Adrenal gland (tissue), 12 donors: ENCODE measurements around the gene SLC22A16. TPM values are rescaled to one million over a fixed set of nuclear protein-coding genes. Genes with fewer than 3 reads are reported as not detected.

Experiments
- DNase-seq, 7 donors: peaks; one replicate each; pipeline ENCODE4 v3.0.0-alpha.2; 2019 to 2020
- H3K27ac ChIP-seq, 5 donors: fragments of 200-600 bp; sonication (generic) in 4 of 5; 1 replicate in 3 of 5; 2 replicates in 2 of 5; pipeline versions ENCODE4 v1.5.1 to v1.8.0; 2016 to 2020; ENCODE audit warnings: mild to moderate bottlenecking in 1 of 5
- H3K27me3 ChIP-seq: fragments of 200-600 bp; 2 replicates; pipeline ENCODE4 v1.8.0; 2021
- H3K36me3 ChIP-seq, 2 donors: fragments of 200-600 bp; replicated peaks in 1 of 2; 1 replicate in 1 of 2; 2 replicates in 1 of 2; pipeline versions ENCODE4 v1.5.1 to v1.8.0; 2018 to 2022
- H3K4me1 ChIP-seq, 2 donors: fragments of 200-600 bp; replicated peaks in 1 of 2; 1 replicate in 1 of 2; 2 replicates in 1 of 2; pipeline versions ENCODE4 v1.5.1 to v1.8.0; 2018 to 2021
- H3K4me3 ChIP-seq, 4 donors: fragments of 200-600 bp; sonication (generic) in 3 of 4; one replicate each; pipeline ENCODE4 v1.5.1; 2016 to 2018
- H3K9me3 ChIP-seq, 3 donors: fragments of 200-600 bp; sonication (generic) in 1 of 3; replicated peaks in 1 of 3; 1 replicate in 2 of 3; 2 replicates in 1 of 3; pipeline versions ENCODE4 v1.5.1 to v1.8.0; 2016 to 2021
- CTCF ChIP-seq, 6 experiments: fragments of 450-650 bp in 4 of 6; fragments of 200-600 bp in 2 of 6; sonication (generic) in 1 of 6; IDR thresholded peaks; 1 replicate in 5 of 6; 2 replicates in 1 of 6; pipeline versions ENCODE4 v1.5.1 to v1.8.0; 2016 to 2021; ENCODE audit warnings: antibody characterized with exemption in 6 of 6, mild to moderate bottlenecking in 2 of 6, moderate library complexity in 1 of 6
- POLR2A ChIP-seq, 2 donors: fragments of 450-650 bp; IDR thresholded peaks; one replicate each; pipeline ENCODE4 v1.6.1; 2017; ENCODE audit warnings: antibody characterized with exemption in 2 of 2, mild to moderate bottlenecking in 2 of 2, moderate library complexity in 1 of 2
- WGBS, 4 donors: extraction: QIAGEN DNeasy Blood & Tissue Kit in 2 of 4; methylation state at CpG; one replicate each; pipeline versions ENCODE4 v1.1.5 to v1.1.7; 2013 to 2017; 5-methylcytosine and 5-hydroxymethylcytosine counted together
- intact Hi-C, 2 donors: fragments of 100-400 bp; cut with DNase I; formaldehyde crosslinking; loops; one replicate each; pipeline versions ENCODE4 v1.14.1 to v1.15.0; 2022 to 2023
- polyA plus RNA-seq, 3 donors: library from polyadenylated mRNA; stranded (reverse); fragments of 200-250 nt in 2 of 3; fragments of 350-450 nt in 1 of 3; fragmentation: Illumina TruSeq in 1 of 3; extraction: RNeasy Lipid Tissue Mini Kit (QIAGEN cat#74804) in 1 of 3; gene quantifications; one replicate each; pipeline ENCODE4 v1.2.3, GENCODE V29; 2013 to 2014
- total RNA-seq, 9 donors: library from RNA; depleted of rRNA in 4 of 9; stranded (reverse); fragments of >200 nt in 4 of 9; fragments of 120-200 nt in 1 of 9; fragmentation: NEBNext Ultra II Directional in 1 of 9; extraction: Animal tissue kit (Norgen Biotek cat#: 25700) in 1 of 9; gene quantifications; one replicate each; pipeline versions ENCODE4 v1.1.0 to v1.2.4, GENCODE V29; 2013 to 2023
- donor health status: healthy with polysubstance abuse.
- donor health status: Bipolar disorder and iron deficiency.
- donor health status: DM: yes; HTN: yes; CAD: no.
- donor health status: DM: no; HTN: no; CAD: no.
- donor health status: DM: no; HTN: no; CAD: no.
- donor health status: DM: yes; HTN: yes; CAD: no.

Gene SLC22A16
- total and polyA plus RNA-seq, 12 donors, result 0.11 to 1.6 (median 0.34) TPM; not detected in 7

- Histone ChIP-seq H3K27me3 (no peaks in the 10 kb centered on the region), H3K4me3 (no peak overlapping the region), H3K36me3 (no peaks in the 10 kb centered on the region), H3K9me3 (no peaks in the 10 kb centered on the region), H3K27ac (no peak overlapping the region), H3K4me1 (peaks cover 1 to 4% of the 10 kb centered on the region in 2 donors)
- 87 to 96% (median 95%) methylated on average over 3 of the region's 3 CpGs for WGBS, 4 donors
- DNase-seq, result no peak
- TF ChIP-seq POLR2A (IDR thresholded peaks at IDR 0.05), result no peak
- intact Hi-C loops, result loop anchor here in 1 of 2 donors (10.0 kb wide), 2 partner anchors 162 to 472 kb away; no protein-coding TSS in a partner anchor
Observed at GRCh38 chr6:110522427-110522826, 46.0 kb upstream of the SLC22A16 start.

DNA sequence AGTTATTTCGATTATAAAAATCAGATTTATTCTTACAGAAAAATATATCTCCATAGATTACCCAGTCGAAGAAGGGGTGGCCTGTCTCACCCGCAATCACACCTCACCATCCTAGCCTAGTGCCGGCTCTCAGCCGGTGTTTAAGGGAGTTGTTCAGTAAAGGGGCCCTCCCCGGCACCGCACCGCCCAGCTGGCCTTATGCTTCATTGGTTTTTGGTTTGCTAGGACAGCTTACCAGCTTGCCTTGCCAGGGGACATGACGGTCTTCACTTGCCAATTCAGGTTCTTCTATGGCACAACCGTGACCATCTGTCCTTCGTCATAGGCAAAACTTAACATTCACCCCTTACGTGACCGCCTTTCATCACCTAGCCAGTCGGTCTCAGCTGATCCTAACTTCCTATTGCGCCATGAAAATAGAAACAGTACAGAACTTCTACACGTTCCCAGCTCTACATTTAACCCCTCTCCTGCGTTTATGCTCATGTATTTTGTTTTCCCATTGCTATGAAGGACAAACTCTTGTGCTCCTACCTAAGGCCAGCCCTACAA is 44.7 kb upstream of the SLC22A16 start:
- Histone ChIP-seq H3K4me1 (peaks cover 4 to 6% of the 10 kb centered on the region in 2 donors), H3K36me3 (no peaks in the 10 kb centered on the region), H3K9me3 (no peaks in the 10 kb centered on the region), H3K4me3 (no peak overlapping the region), H3K27ac (no peak overlapping the region), H3K27me3 (no peaks in the 10 kb centered on the region)
- intact Hi-C loops, result loop anchor here in 1 of 2 donors (10.0 kb wide), 2 partner anchors 164 to 474 kb away; no protein-coding TSS in a partner anchor
- DNase-seq, result no peak
- WGBS, 4 donors, result 77 to 86% (median 80%) methylated on average over 17 of the region's 17 CpGs
- TF ChIP-seq CTCF (IDR thresholded peaks at IDR 0.05) (no peak), POLR2A (IDR thresholded peaks at IDR 0.05) (no peak)

DNA sequence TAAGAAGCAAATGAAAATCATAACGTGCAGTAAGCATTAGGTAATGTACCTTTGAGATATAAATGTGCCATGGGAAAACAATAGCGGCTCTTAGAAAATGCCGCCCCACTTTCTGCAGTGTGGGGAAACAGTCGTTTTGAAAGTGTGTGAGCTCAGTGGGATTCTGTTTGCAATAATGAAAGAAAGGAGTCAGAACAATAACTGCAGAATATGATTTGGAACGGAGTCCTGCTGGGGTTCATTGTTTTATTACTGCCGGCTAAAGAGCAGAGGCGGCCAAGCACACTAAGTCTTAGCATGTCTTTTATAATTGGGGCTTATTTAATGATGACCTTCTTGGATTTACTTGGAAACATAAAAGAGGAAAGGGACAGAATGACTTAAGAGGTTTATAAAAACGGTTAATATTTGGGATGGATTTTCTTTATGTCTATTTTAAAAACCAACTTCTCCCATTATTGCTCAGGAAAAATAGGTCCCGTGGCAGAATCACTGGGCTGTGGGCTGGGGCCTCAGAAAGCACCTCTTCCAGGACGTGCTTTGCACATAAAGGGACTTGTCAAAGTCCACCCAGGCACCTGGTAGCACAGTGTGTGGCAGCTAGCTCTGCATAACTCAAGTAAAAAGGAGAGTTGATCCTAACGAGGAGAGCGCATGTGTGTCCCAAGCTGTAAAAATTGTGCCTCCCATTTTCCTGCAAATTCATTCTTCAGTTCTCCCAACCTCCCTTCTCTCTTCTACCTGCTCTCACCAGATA is 44.0 kb upstream of the SLC22A16 start:
- Histone ChIP-seq H3K4me1 (peaks cover 4 to 6% of the 10 kb centered on the region in 2 donors), H3K27me3 (no peaks in the 10 kb centered on the region), H3K4me3 (no peak overlapping the region), H3K27ac (no peak overlapping the region), H3K9me3 (no peaks in the 10 kb centered on the region), H3K36me3 (no peaks in the 10 kb centered on the region)
- intact Hi-C loops, result loop anchor here in 1 of 2 donors (10.0 kb wide), 2 partner anchors 164 to 474 kb away; no protein-coding TSS in a partner anchor
- WGBS, 4 donors, result 74 to 83% (median 81%) methylated on average over 12 of the region's 12 CpGs
- DNase-seq, result no peak
- TF ChIP-seq CTCF (IDR thresholded peaks at IDR 0.05) (no peak), POLR2A (IDR thresholded peaks at IDR 0.05) (no peak)

GRCh38 chr6:110517601-110518281 is 41.3 kb upstream of the SLC22A16 start:
- intact Hi-C loops, result no loop called here
- no peaks in the 10 kb centered on the region for H3K36me3 ChIP-seq
- peaks cover 4 to 6% of the 10 kb centered on the region in 2 donors for H3K4me1 ChIP-seq
- H3K27ac ChIP-seq, result peak overlapping the region in 1 of 5 donors; percentile 1
- WGBS, 4 donors, result 55 to 62% (median 60%) methylated on average over 9 of the region's 9 CpGs
- no peak overlapping the region for H3K4me3 ChIP-seq
- no peaks in the 10 kb centered on the region for H3K9me3 ChIP-seq
- TF ChIP-seq POLR2A (IDR thresholded peaks at IDR 0.05) (no peak), CTCF (IDR thresholded peaks at IDR 0.05) (no peak)
- no peak for DNase-seq
- H3K27me3 ChIP-seq, result no peaks in the 10 kb centered on the region
